IPS DF 4.7 (cell line): ENCODE measurements around the gene MB21D2.
"Not testable (repeated sequence)": the region's sequence is repeated elsewhere in the genome, so short reads cannot be mapped to it uniquely, and the experiment has no call there.

Experiments used
- DNase-seq: peaks from one replicate; pipeline ENCODE4 v3.0.0-alpha.2; 2013; ENCODE audit warnings: low spot score; ENCODE audit errors: extremely low read depth

MB21D2 gene

DNA sequence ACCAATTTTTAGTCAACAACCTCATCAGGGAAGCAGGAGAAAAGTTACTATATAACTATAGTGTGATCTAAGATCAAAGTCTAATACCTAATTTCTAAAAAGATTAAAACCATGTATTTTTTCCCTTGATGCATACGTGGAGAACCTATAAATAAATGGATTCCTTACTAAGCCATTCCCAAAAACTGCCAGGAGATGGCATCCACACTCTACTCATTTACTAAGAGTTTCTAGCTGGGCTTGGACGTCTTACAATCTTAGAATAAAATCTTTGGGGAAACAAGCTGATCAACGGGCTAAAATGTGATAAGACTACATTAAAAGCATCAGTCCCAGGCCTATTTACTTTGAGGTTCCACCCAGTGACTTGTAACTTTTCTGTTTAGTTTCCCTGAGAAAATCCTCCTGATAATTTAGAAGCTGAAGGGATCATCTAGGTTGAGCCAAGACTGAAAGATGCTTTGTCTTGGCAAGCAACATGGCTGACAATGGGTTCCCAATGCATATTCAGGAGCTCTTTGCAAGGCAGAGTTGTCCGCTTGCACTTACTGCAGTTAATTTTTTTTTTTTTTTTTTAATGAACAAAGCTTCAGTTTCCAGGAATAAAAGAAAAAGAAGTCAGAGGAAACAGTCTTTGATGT, 104.8 kb downstream of the MB21D2 start:
- DNase-seq = no peak

- no peak for DNase-seq
Measured at GRCh38 chr3:192805711-192806110, 111.9 kb downstream of the MB21D2 start.

DNA sequence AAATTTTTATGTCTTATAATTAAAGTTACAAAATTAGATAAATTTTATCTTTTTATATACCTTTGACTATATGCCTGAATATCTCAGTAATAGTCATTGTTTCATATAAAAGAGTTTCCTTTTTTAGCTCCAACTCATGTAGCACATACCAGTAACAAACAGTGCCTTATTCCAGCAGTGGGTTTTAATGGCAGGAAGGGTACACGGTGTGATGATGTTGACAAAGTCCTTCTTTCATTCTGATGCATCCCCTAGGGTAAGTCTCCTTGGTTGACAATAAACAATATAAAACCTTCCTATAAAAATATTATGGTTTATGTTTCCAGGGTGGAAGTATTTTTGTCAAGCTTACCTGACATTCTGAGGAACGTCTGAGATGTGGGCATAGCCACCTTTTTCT, 113.2 kb downstream of the MB21D2 start:
- no peak for DNase-seq

- peak; percentile 16 for DNase-seq
Measured at GRCh38 chr3:192802957-192803899, 114.4 kb downstream of the MB21D2 start.

DNA sequence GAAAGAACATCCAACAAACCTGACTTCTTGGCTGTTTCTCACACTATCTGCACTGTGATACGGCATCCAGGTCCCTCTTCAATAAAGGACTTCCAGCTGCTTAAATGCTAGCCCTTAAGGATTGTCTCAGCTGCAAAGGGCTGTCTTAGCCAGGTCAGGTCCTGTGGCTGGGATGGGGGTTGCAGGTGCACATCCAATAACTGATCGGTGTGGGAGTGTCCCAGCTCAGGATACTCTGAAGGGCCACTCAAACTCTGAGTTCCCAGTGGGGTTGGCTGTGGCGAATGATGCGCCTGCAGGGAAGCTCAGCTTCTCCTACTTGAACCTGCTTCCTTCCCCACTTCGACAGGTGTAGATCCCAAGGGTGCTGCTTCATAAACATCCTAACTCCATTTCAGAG, 115.7 kb downstream of the MB21D2 start:
- no peak for DNase-seq

- DNase-seq = no peak
Measured at GRCh38 chr3:192799721-192800120, 117.9 kb downstream of the MB21D2 start.

- no peak for DNase-seq
Measured at GRCh38 chr3:192795021-192795420, 122.6 kb downstream of the MB21D2 start.

DNA sequence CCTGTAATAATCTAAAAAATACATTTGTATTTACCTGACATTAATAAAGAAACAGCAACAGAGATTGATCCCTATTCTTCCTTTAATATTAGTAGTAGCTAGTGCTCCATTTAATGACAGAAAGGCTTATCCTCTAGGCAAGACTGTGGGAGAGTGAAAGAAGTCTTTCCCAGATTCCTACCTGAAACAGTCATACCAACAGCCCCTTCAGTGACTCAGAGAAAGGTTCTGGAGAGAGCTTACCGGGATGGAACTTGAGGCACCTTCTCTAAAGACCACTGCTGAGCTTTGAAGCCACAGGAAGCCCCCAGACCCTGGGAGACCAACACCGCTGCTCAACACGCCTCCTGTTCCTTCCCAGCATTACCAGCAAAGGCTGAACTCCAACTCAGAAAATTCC, 123.4 kb downstream of the MB21D2 start:
- DNase-seq = no peak

DNA sequence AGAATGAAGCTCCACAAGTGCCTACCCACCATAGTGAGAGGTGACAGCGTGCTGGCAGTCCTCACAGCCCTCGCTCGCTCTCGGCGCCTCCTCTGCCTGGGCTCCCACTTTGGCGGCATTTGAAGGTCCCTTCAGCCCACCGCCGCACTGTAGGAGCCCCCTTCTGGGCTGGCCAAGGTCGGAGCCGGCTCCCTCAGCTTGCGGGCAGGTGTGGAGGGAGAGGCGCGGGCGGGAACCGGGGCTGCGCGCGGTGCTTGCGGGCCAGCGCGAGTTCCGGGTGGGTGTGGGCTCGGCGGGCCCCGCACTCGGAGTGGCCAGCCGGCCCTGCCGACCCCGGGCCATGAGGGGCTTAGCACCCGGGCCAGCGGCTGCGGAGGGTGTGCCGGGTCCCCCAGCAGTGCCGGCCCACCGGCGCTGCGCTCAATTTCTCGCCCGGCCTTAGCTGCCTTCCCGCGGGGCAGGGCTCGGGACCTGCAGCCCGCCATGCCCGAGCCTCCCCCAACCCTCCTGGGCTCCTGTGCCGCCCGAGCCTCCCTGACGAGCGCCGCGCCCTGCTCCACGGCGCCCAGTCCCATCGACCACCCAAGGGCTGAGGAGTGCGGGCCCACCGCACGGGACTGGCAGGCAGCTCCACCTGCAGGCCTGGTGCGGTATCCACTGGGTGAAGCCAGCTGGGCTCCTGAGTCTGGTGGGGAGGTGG, 128.7 kb downstream of the MB21D2 start:
- DNase-seq = not testable (repeated sequence)

DNA sequence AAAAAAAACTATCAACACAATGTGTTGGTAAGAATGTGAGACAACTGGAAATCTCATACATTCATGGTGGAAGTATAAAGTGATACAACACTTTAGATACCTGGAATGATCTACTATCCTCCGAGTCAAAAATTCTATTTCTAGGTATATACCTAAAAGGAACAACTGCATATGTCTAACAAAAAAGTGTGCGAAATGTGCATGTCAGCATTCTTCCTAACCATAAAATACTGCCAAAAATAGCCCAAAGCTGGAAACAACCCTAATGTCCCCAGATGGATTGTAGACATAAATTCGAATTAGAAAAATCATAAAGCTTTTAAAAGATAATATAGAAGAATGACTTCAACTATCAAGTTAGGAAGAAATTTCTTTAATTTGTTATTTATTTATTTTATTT, 139.1 kb downstream of the MB21D2 start:
- DNase-seq = no peak

DNA sequence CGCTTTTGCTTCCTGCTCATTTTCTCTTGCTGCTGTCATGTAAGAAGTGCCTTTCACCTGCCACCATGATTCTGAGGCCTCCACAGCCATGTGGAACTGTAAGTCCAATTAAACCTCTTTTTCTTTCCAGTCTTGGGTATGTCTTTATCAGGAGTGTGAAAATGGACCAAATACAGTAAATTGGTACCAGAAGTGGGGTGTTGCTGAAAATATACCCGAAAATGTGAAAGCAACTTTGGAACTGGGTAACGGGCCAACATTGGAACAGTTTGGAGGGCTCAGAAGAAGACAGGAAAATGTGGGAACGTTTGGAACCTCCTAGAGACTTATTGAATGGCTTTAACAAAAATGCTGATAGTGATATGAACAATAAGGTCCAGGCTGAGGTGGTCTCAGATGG, 143.3 kb downstream of the MB21D2 start:
- DNase-seq = not testable (repeated sequence)

DNA sequence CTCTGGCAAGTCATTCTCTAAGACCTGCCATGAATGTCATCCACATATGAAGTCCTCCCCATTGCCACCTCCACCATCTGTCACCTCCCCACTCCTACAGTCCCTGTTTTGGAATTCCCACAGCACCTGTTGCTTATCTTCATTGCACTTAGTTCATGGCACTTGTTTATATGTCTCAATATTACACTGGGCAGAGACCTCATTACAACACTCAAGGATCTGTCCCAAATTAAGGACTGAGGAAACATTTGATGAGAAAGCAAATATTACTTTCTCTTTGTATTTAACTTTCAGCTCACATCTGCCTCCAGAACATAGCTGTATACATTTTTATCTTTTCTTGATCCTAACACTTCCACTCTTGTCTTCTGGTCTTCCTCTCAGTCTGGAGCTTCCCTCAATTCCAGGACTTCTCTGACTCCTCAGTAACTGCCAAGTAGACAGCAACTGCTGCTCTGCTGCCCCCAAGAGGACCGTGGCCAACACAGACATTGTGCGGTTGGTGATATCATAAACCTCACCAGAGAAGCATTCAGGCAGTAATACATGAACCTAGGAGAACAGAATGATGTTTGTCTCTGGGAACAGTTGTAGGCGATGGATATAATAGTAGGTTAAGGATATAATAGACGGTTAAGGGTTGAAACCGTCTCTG, 145.3 kb downstream of the MB21D2 start:
- peak; percentile 41 for DNase-seq

DNA sequence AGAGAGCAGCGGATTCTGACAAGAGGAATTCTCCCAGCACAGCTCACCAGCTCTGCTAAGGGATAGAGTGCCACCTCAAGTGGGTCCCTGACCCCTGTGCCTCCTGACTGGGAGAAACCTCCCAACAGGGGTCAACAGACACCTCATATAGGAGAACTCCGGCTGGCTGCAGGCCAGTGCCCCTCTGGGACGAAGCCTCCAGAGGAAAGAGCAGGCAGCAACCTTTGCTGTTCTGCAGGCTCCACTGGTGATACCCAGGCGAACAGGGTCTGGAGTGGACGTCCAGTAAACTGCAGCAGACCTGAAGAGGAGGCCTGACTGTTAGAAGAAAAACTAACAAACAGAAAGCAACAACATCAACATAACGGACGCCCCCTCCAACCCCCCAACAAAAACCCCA, 159.0 kb downstream of the MB21D2 start:
- no peak for DNase-seq

- DNase-seq = no peak
Measured at GRCh38 chr3:192751148-192751547, 166.5 kb downstream of the MB21D2 start.

DNA sequence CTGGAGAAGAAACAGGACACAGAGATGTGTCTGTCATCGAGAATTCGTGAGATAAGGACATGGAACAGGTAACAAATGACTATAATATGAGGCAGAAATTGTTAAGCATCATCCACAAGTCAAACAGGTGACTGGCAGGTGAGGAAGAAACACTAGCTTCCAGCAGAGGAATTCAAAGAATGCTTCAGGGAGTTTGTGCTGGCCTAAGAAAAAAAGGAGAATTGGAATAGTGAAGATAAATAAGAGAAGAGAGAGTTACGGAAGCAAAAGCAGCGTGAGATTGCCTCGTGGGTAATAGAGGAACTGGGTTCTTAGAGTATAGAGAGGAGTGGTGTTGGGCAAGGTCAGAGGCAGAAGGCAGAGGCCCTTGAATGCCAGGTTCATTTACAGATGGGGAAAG, 167.5 kb downstream of the MB21D2 start:
- no peak for DNase-seq

DNA sequence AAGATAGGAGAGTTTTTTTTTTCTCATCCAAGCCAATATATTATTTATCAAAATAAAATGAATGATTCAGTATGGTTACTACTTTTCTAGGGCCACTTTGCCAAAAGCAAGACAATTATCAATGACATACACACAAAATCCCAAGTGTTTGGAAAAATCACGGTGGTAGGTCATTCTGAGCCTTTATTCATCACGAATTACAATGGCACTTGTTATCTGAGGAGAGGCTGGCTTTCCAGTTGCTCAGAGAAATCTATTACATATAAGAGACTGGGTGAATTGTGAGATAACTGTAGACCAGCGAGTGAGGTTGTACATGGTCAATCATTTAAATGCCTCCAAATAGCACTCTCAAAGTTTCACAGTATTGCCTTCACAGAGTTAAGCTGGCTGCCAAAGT, 169.9 kb downstream of the MB21D2 start:
- DNase-seq = no peak

DNA sequence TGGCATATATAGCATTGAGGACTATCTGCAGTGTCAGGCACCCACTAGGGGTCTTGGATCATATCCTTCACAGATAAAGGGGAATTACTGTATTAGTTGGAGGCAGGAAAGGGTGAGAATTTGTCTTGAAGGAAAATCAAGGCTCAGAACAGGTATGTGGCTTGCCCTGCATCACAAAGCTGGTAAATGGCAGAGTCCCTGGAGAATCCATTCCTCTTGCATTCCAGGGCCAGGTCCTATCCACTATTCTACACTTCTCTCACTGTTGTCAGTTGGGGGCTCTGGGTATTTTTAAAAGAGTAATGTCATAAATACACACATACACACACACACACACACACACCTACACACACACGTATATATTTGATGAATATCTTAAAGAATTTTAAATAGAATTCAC, 170.5 kb downstream of the MB21D2 start:
- peak; percentile 46 for DNase-seq
